SK-N-SH (cell line): ENCODE data around the gene NCOR2. TPM values are rescaled to one million over a fixed set of nuclear protein-coding genes. Genes with fewer than 3 reads are reported as not detected.

Source experiments
- CTCF ChIA-PET: fragments of 300-600, 350-600 bp; formaldehyde crosslinking; extraction: SDS; loops from one replicate; lab custom pipeline; 2021; lab: Yijun Ruan, JAX
- POLR2A ChIA-PET: fragments of 350-600 bp; sonication (Branson Sonifier 250); formaldehyde crosslinking; extraction: SDS; loops from one replicate; lab custom pipeline; 2020; ENCODE audit warnings: antibody characterized with exemption, inconsistent platforms; lab: Yijun Ruan, JAX
- DNase-seq: peaks from one replicate; pipeline ENCODE4 v3.0.0; 2012
- H2AFZ ChIP-seq: fragments of 200-600 bp; sonication (generic); 2 replicates; pipeline ENCODE4 v1.8.1; 2016; ENCODE audit warnings: antibody characterized with exemption, mild to moderate bottlenecking, low read depth
- H3F3A ChIP-seq: fragments of 200-600 bp; sonication (generic); replicated peaks from 2 replicates; pipeline ENCODE3; 2016; ENCODE audit warnings: antibody characterized with exemption, mild to moderate bottlenecking; ENCODE audit not compliant: insufficient read depth
- H3K27ac ChIP-seq, 2 experiments: fragments of 200-500 bp in 1 of 2; fragments of 200-600 bp in 1 of 2; sonication (Bioruptor generic) in 1 of 2; sonication (generic), shearing (Covaris generic) in 1 of 2; 2 replicates each; pipeline versions ENCODE4 v1.5.1 to v1.6.1; 2014 to 2016; ENCODE audit warnings: low read depth in 2 of 2, inconsistent platforms in 1 of 2, low read length in 1 of 2, mild to moderate bottlenecking in 1 of 2, mixed read lengths in 1 of 2
- H3K27me3 ChIP-seq: fragments of 200-600 bp; sonication (generic), shearing (Covaris generic); 2 replicates; pipeline ENCODE4 v1.6.1; 2016; ENCODE audit warnings: mixed run types; ENCODE audit not compliant: insufficient read depth
- H3K36me3 ChIP-seq, 2 experiments: fragments of 200-500 bp in 1 of 2; fragments of 200-600 bp in 1 of 2; sonication (Bioruptor generic) in 1 of 2; sonication (generic) in 1 of 2; replicated peaks in 1 of 2; 2 replicates each; pipeline versions ENCODE3 to v1.5.1; 2014 to 2016; ENCODE audit warnings: low read length in 1 of 2, mild to moderate bottlenecking in 1 of 2; ENCODE audit not compliant: insufficient read depth in 2 of 2, control insufficient read depth in 1 of 2
- H3K4me1 ChIP-seq, 2 experiments: fragments of 200-500 bp in 1 of 2; fragments of 200-600 bp in 1 of 2; sonication (Bioruptor generic) in 1 of 2; sonication (generic), shearing (Covaris generic) in 1 of 2; 2 replicates each; pipeline versions ENCODE4 v1.5.1 to v1.6.1; 2014 to 2016; ENCODE audit warnings: low read depth in 1 of 2, low read length in 1 of 2, mixed run types in 1 of 2; ENCODE audit not compliant: insufficient read depth in 2 of 2, control insufficient read depth in 1 of 2
- H3K4me2 ChIP-seq: fragments of 200-600 bp; sonication (generic), shearing (Covaris generic); 2 replicates; pipeline ENCODE4 v1.6.1; 2017; ENCODE audit warnings: mixed run types
- H3K4me3 ChIP-seq, 2 experiments: fragments of 200-500 bp in 1 of 2; fragments of 200-600 bp in 1 of 2; sonication (Bioruptor generic) in 1 of 2; sonication (generic), shearing (Covaris generic) in 1 of 2; 2 replicates each; pipeline versions ENCODE4 v1.5.1 to v1.8.1; 2014 to 2016; ENCODE audit warnings: low read depth in 2 of 2, inconsistent platforms in 1 of 2, low read length in 1 of 2, mild to moderate bottlenecking in 1 of 2, mixed read lengths in 1 of 2, moderate library complexity in 1 of 2
- H3K79me2 ChIP-seq: fragments of 200-600 bp; sonication (generic); 2 replicates; pipeline ENCODE4 v1.8.1; 2017; ENCODE audit warnings: mild to moderate bottlenecking; ENCODE audit not compliant: insufficient read depth
- H3K9ac ChIP-seq: fragments of 200-600 bp; sonication (generic); 2 replicates; pipeline ENCODE4 v1.6.1; 2017; ENCODE audit warnings: mixed run types
- H3K9me2 ChIP-seq: fragments of 200-600 bp; sonication (generic); 2 replicates; pipeline ENCODE4 v1.6.1; 2017; ENCODE audit warnings: mixed run types
- H3K9me3 ChIP-seq: fragments of 200-600 bp; sonication (generic); 2 replicates; pipeline ENCODE4 v1.6.1; 2017; ENCODE audit warnings: mixed run types, mild to moderate bottlenecking, moderate library complexity
- H4K20me1 ChIP-seq: fragments of 200-600 bp; sonication (generic); 2 replicates; pipeline ENCODE4 v1.6.1; 2017; ENCODE audit warnings: mild to moderate bottlenecking, mixed run types; ENCODE audit not compliant: insufficient read depth
- CHD2 ChIP-seq: fragments of 150-350 bp; IDR thresholded peaks from 2 replicates; pipeline ENCODE4 v1.6.1; 2018; ENCODE audit warnings: low read length; ENCODE audit not compliant: partially characterized antibody
- EZH2phosphoT487 ChIP-seq: fragments of 200-600 bp; sonication (generic); IDR thresholded peaks from 2 replicates; pipeline ENCODE4 v1.6.1; 2017; ENCODE audit warnings: low read depth, mixed run types, mild to moderate bottlenecking, antibody characterized with exemption, moderate library complexity, borderline replicate concordance
- JUND ChIP-seq: IDR thresholded peaks from 2 replicates; pipeline ENCODE4 v1.4.0; 2012
- POLR2AphosphoS5 ChIP-seq: IDR thresholded peaks from 2 replicates; pipeline ENCODE4 v1.6.1; 2012; ENCODE audit warnings: low read depth, low read length
- REST ChIP-seq: IDR thresholded peaks from 2 replicates; pipeline ENCODE4 v1.6.1; 2012; ENCODE audit warnings: mild to moderate bottlenecking, low read depth, low read length, moderate library complexity
- WGBS: methylation state at CpG from one replicate; pipeline ENCODE4 v1.1.6; 2017; ENCODE audit warnings: low lambda C conversion rate; 5-methylcytosine and 5-hydroxymethylcytosine counted together
- polyA plus RNA-seq, 3 experiments: library from polyadenylated mRNA; depleted of rRNA; stranded (reverse); fragments of >200 nt; gene quantifications; 2 replicates each; pipeline ENCODE4 v1.2.3, GENCODE V29; 2012
- TF ChIP-seq, protein P1 (sequence below): fragments of 200-600 bp; sonication (generic); IDR thresholded peaks from 2 replicates; pipeline ENCODE4 v1.6.1; 2017; ENCODE audit warnings: antibody characterized with exemption, mild to moderate bottlenecking, moderate library complexity
- TF ChIP-seq, protein P2 (sequence below): IDR thresholded peaks from 2 replicates; pipeline ENCODE4; 2012

NCOR2 gene
- polyA plus RNA-seq, 1 of the 3 experiments (the other 2 are of a cell fraction) = 19.0 TPM

GRCh38 chr12:124603100-124603541, 35.7 kb upstream of the NCOR2 start:
- H3K27me3 ChIP-seq = no peaks in the 10 kb centered on the region
- H3K4me2 ChIP-seq = no peak overlapping the region
- H3F3A ChIP-seq = no peaks in the 10 kb centered on the region
- no peaks in the 10 kb centered on the region for H4K20me1 ChIP-seq
- H2AFZ ChIP-seq = no peak overlapping the region
- no peaks in the 10 kb centered on the region for H3K79me2 ChIP-seq
- ChIA-PET POLR2A (interaction anchor here (1.0 to 1.3 kb wide), 2 partner anchors 37 to 64 kb away, joined by 3 to 5 read pairs; no protein-coding TSS in a partner anchor), CTCF (interaction anchor here (1.0 to 1.3 kb wide), 5 partner anchors 18 to 94 kb away, joined by 3 to 4 read pairs (median 3); no protein-coding TSS in a partner anchor)
- no peaks in the 10 kb centered on the region for H3K9me2 ChIP-seq
- no peak overlapping the region for H3K9ac ChIP-seq
- no peaks in the 10 kb centered on the region for H3K9me3 ChIP-seq
- H3K36me3 ChIP-seq = no peaks in the 10 kb centered on the region
- no peak overlapping the region for H3K4me3 ChIP-seq
- H3K27ac ChIP-seq = peak overlapping the region in 1 of 2 experiments; percentile 99; a peak in 2 of 4 replicates
- peak; percentile 76 for DNase-seq
- 77% methylated on average over 12 of the region's 12 CpGs for WGBS
- peaks cover 0 to 36% of the 10 kb centered on the region in 2 experiments; a peak in 3 of 4 replicates for H3K4me1 ChIP-seq
- TF ChIP-seq EZH2phosphoT487 (no peak), POLR2AphosphoS5 (no peak)
- TF ChIP-seq, protein P1, sequence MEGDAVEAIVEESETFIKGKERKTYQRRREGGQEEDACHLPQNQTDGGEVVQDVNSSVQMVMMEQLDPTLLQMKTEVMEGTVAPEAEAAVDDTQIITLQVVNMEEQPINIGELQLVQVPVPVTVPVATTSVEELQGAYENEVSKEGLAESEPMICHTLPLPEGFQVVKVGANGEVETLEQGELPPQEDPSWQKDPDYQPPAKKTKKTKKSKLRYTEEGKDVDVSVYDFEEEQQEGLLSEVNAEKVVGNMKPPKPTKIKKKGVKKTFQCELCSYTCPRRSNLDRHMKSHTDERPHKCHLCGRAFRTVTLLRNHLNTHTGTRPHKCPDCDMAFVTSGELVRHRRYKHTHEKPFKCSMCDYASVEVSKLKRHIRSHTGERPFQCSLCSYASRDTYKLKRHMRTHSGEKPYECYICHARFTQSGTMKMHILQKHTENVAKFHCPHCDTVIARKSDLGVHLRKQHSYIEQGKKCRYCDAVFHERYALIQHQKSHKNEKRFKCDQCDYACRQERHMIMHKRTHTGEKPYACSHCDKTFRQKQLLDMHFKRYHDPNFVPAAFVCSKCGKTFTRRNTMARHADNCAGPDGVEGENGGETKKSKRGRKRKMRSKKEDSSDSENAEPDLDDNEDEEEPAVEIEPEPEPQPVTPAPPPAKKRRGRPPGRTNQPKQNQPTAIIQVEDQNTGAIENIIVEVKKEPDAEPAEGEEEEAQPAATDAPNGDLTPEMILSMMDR = no peak

GRCh38 chr12:124601706-124602105, 34.3 kb upstream of the NCOR2 start:
- Histone ChIP-seq H3K9me3 (no peaks in the 10 kb centered on the region), H3K27ac (peak overlapping the region in 1 of 2 experiments; percentile 14; a peak in 1 of 4 replicates), H3K4me3 (no peak overlapping the region), H3K27me3 (no peaks in the 10 kb centered on the region), H3K36me3 (no peaks in the 10 kb centered on the region), H3K9me2 (no peaks in the 10 kb centered on the region), H3K4me1 (peaks cover 0 to 36% of the 10 kb centered on the region in 2 experiments; a peak in 3 of 4 replicates), H3K9ac (no peak overlapping the region), H2AFZ (no peak overlapping the region), H3K79me2 (no peaks in the 10 kb centered on the region), H4K20me1 (no peaks in the 10 kb centered on the region), H3K4me2 (no peak overlapping the region), H3F3A (no peaks in the 10 kb centered on the region)
- ChIA-PET CTCF (no interaction called here), POLR2A (no interaction called here)
- 81% methylated on average over 8 of the region's 8 CpGs for WGBS
- no peak for DNase-seq
- no peak for TF ChIP-seq JUND
- TF ChIP-seq, protein P2, sequence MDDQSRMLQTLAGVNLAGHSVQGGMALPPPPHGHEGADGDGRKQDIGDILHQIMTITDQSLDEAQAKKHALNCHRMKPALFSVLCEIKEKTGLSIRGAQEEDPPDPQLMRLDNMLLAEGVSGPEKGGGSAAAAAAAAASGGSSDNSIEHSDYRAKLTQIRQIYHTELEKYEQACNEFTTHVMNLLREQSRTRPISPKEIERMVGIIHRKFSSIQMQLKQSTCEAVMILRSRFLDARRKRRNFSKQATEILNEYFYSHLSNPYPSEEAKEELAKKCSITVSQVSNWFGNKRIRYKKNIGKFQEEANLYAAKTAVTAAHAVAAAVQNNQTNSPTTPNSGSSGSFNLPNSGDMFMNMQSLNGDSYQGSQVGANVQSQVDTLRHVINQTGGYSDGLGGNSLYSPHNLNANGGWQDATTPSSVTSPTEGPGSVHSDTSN = no peak
- TF ChIP-seq CHD2 = no peak
- no peak for TF ChIP-seq REST
